HEK293T (cell line): ENCODE data around the gene OPTN.

Experiments used
- ARNT ChIP-seq: fragments of 450-650 bp; IDR thresholded peaks from 2 replicates; pipeline ENCODE4 v1.6.1; 2017; ENCODE audit warnings: mild to moderate bottlenecking
- BHLHE40 ChIP-seq: fragments of 450-650 bp; IDR thresholded peaks from 2 replicates; pipeline ENCODE4 v1.6.1; 2016; ENCODE audit warnings: mild to moderate bottlenecking, moderate library complexity, borderline replicate concordance
- ELF4 ChIP-seq: fragments of 450-650 bp; IDR thresholded peaks from 2 replicates; pipeline ENCODE4 v1.6.1; 2017; ENCODE audit warnings: antibody characterized with exemption
- L3MBTL2 ChIP-seq: fragments of 450-650 bp; conservative IDR thresholded peaks from 2 replicates; pipeline ENCODE4 v1.6.1; 2016; ENCODE audit warnings: mild to moderate bottlenecking
- SP1 ChIP-seq: fragments of 450-650 bp; IDR thresholded peaks from 2 replicates; pipeline ENCODE4 v1.6.1; 2017
- TARDBP ChIP-seq: fragments of 450-650 bp; IDR thresholded peaks from 2 replicates; pipeline ENCODE4 v1.6.1; 2016

- TF ChIP-seq BHLHE40: no peak
- TF ChIP-seq ELF4: no peak
- no peak for TF ChIP-seq SP1
- TF ChIP-seq ARNT: no peak
- no peak for TF ChIP-seq TARDBP
- no peak for TF ChIP-seq L3MBTL2
These were observed 4.0 kb upstream of the OPTN start for GRCh38 chr10:13095929-13096328.
